AG20443 (cell line): ENCODE results near the gene MICAL1.

Source experiments
- DNase-seq: peaks from one replicate; pipeline ENCODE4 v3.0.0; 2012; ENCODE audit warnings: low spot score, mixed read lengths

MICAL1 gene

GRCh38 chr6:109455437-109456110, at the start of gene MICAL1:
Gene MICAL1 (minus strand): TSS chr6:109455772. CDS start chr6:109454196, 1,576 bp downstream.
- peak; percentile 85 for DNase-seq

GRCh38 chr6:109503327-109504224, 48.0 kb upstream of the MICAL1 start:
- DNase-seq = peak; percentile 52

GRCh38 chr6:109498936-109499335, 43.4 kb upstream of the MICAL1 start:
- no peak for DNase-seq

- DNase-seq = no peak
Observed at GRCh38 chr6:109498052-109498451, 42.5 kb upstream of the MICAL1 start.

GRCh38 chr6:109496036-109496772, 40.6 kb upstream of the MICAL1 start:
- peak; percentile 55 for DNase-seq

GRCh38 chr6:109493865-109494264, 38.3 kb upstream of the MICAL1 start:
- no peak for DNase-seq

GRCh38 chr6:109491207-109491938, 35.8 kb upstream of the MICAL1 start:
- DNase-seq = no peak

GRCh38 chr6:109490713-109491112, 35.1 kb upstream of the MICAL1 start:
- DNase-seq = no peak

GRCh38 chr6:109488001-109488400, 32.4 kb upstream of the MICAL1 start:
- no peak for DNase-seq

GRCh38 chr6:109486068-109486467, 30.5 kb upstream of the MICAL1 start:
- no peak for DNase-seq

- DNase-seq = no peak
Observed at GRCh38 chr6:109485266-109485935, 29.8 kb upstream of the MICAL1 start.

- no peak for DNase-seq
Observed at GRCh38 chr6:109484122-109484521, 28.6 kb upstream of the MICAL1 start.

GRCh38 chr6:109483735-109484057, 28.1 kb upstream of the MICAL1 start:
- DNase-seq = no peak

- peak; percentile 95 for DNase-seq
Observed at GRCh38 chr6:109482905-109483734, 27.5 kb upstream of the MICAL1 start, which contains the start of gene ZBTB24. Gene ZBTB24 (minus strand): TSS chr6:109483219. CDS start chr6:109482026, 1,193 bp downstream.

GRCh38 chr6:109480993-109481480, 25.5 kb upstream of the MICAL1 start:
- no peak for DNase-seq

GRCh38 chr6:109478841-109479624, 23.5 kb upstream of the MICAL1 start:
- DNase-seq = no peak

GRCh38 chr6:109478222-109478805, 22.7 kb upstream of the MICAL1 start:
- DNase-seq = no peak

GRCh38 chr6:109477725-109478124, 22.2 kb upstream of the MICAL1 start:
- no peak for DNase-seq

- DNase-seq = no peak
Observed at GRCh38 chr6:109477184-109477583, 21.6 kb upstream of the MICAL1 start.
